OCI-LY1 (cell line): ENCODE measurements around the gene PAPPA.

Experiments used
- H2AFZ ChIP-seq: fragments of 200-600 bp; sonication (generic), shearing (Covaris generic); 2 replicates; pipeline ENCODE4 v1.6.0; 2014; ENCODE audit warnings: antibody characterized with exemption, mild to moderate bottlenecking, low read length
- H3F3A ChIP-seq: fragments of 200-600 bp; sonication (generic), shearing (Covaris generic); 2 replicates; pipeline ENCODE4 v1.6.0; 2014; ENCODE audit warnings: mild to moderate bottlenecking, antibody characterized with exemption, low read length, moderate library complexity; ENCODE audit not compliant: insufficient read depth
- H3K27ac ChIP-seq: fragments of 200-600 bp; sonication (generic); 2 replicates; pipeline ENCODE4 v1.5.1; 2014; ENCODE audit warnings: low read length, mixed run types, mild to moderate bottlenecking, low read depth; ENCODE audit not compliant: poor library complexity, severe bottlenecking
- H3K27me3 ChIP-seq: fragments of 200-600 bp; sonication (generic); 2 replicates; pipeline ENCODE4 v1.6.0; 2014; ENCODE audit warnings: antibody characterized with exemption, mild to moderate bottlenecking, low read length, moderate library complexity; ENCODE audit not compliant: insufficient read depth
- H3K36me3 ChIP-seq: fragments of 200-600 bp; sonication (generic); 2 replicates; pipeline ENCODE4 v1.6.1; 2014; ENCODE audit warnings: mild to moderate bottlenecking, antibody characterized with exemption, low read length, moderate library complexity, mixed read lengths; ENCODE audit not compliant: insufficient read depth
- H3K4me1 ChIP-seq: fragments of 200-600 bp; sonication (generic); 2 replicates; pipeline ENCODE4 v1.5.1; 2014; ENCODE audit warnings: mild to moderate bottlenecking, low read length, moderate library complexity; ENCODE audit not compliant: insufficient read depth, severe bottlenecking
- H3K4me2 ChIP-seq: fragments of 200-600 bp; sonication (generic), shearing (Covaris generic); 2 replicates; pipeline ENCODE4 v1.6.1; 2014; ENCODE audit warnings: low read length
- H3K4me3 ChIP-seq: fragments of 200-600 bp; sonication (generic); 2 replicates; pipeline ENCODE4 v1.5.1; 2014; ENCODE audit warnings: low read length, low read depth, mild to moderate bottlenecking, mixed read lengths; ENCODE audit not compliant: poor library complexity, severe bottlenecking
- H3K79me2 ChIP-seq: fragments of 200-600 bp; shearing (Covaris generic); 2 replicates; pipeline ENCODE4 v1.6.1; 2016; ENCODE audit warnings: mixed run types, low read length, mixed read lengths; ENCODE audit not compliant: insufficient read depth
- H3K9ac ChIP-seq: fragments of 200-600 bp; sonication (generic), shearing (Covaris generic); 2 replicates; pipeline ENCODE4 v1.6.1; 2014; ENCODE audit warnings: mild to moderate bottlenecking, low read length, mixed read lengths
- H3K9me2 ChIP-seq: fragments of 200-600 bp; sonication (generic), shearing (Covaris generic); 2 replicates; pipeline ENCODE4 v1.6.1; 2014; ENCODE audit warnings: low read depth, mild to moderate bottlenecking, low read length, mixed read lengths
- H3K9me3 ChIP-seq: fragments of 200-600 bp; shearing (Covaris generic); 2 replicates; pipeline ENCODE4 v1.6.1; 2014; ENCODE audit warnings: low read length, mixed read lengths
- H4K20me1 ChIP-seq: fragments of 200-600 bp; sonication (generic), shearing (Covaris generic); 2 replicates; pipeline ENCODE4 v1.6.0; 2016; ENCODE audit warnings: mild to moderate bottlenecking, low read length; ENCODE audit not compliant: insufficient read depth
- EZH2 ChIP-seq: fragments of 200-600 bp; sonication (generic), shearing (Covaris generic); IDR thresholded peaks from 2 replicates; pipeline ENCODE4 v1.8.0; 2017; ENCODE audit warnings: borderline replicate concordance, mixed run types, mild to moderate bottlenecking, antibody characterized with exemption, low read length, moderate library complexity, mixed read lengths
- TF ChIP-seq, protein P1 (sequence below): fragments of 200-600 bp; sonication (generic), shearing (Covaris generic); IDR thresholded peaks from 2 replicates; pipeline ENCODE4 v1.5.1; 2017; ENCODE audit warnings: mild to moderate bottlenecking, antibody characterized with exemption, low read length, moderate library complexity, mixed read lengths

Gene PAPPA

GRCh38 chr9:116309900-116310611 lies 156.5 kb downstream of the PAPPA start:
- H4K20me1 ChIP-seq, result no peaks in the 10 kb centered on the region
- no peak overlapping the region for H3K4me3 ChIP-seq
- H3F3A ChIP-seq, result no peaks in the 10 kb centered on the region
- TF ChIP-seq EZH2, result no peak
- TF ChIP-seq, protein P1, sequence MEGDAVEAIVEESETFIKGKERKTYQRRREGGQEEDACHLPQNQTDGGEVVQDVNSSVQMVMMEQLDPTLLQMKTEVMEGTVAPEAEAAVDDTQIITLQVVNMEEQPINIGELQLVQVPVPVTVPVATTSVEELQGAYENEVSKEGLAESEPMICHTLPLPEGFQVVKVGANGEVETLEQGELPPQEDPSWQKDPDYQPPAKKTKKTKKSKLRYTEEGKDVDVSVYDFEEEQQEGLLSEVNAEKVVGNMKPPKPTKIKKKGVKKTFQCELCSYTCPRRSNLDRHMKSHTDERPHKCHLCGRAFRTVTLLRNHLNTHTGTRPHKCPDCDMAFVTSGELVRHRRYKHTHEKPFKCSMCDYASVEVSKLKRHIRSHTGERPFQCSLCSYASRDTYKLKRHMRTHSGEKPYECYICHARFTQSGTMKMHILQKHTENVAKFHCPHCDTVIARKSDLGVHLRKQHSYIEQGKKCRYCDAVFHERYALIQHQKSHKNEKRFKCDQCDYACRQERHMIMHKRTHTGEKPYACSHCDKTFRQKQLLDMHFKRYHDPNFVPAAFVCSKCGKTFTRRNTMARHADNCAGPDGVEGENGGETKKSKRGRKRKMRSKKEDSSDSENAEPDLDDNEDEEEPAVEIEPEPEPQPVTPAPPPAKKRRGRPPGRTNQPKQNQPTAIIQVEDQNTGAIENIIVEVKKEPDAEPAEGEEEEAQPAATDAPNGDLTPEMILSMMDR, result no peak
- H3K4me1 ChIP-seq, result no peaks in the 10 kb centered on the region
- no peaks in the 10 kb centered on the region for H3K9me2 ChIP-seq
- H3K27ac ChIP-seq, result no peak overlapping the region
- H3K9me3 ChIP-seq, result no peaks in the 10 kb centered on the region
- H3K27me3 ChIP-seq, result 0 out of 2 replicates have a peak, but pooled peaks cover 5% of the 10 kb centered on the region
- no peak overlapping the region for H2AFZ ChIP-seq
- no peak overlapping the region for H3K4me2 ChIP-seq
- no peak overlapping the region for H3K9ac ChIP-seq
- no peaks in the 10 kb centered on the region for H3K36me3 ChIP-seq
- no peaks in the 10 kb centered on the region for H3K79me2 ChIP-seq

DNA sequence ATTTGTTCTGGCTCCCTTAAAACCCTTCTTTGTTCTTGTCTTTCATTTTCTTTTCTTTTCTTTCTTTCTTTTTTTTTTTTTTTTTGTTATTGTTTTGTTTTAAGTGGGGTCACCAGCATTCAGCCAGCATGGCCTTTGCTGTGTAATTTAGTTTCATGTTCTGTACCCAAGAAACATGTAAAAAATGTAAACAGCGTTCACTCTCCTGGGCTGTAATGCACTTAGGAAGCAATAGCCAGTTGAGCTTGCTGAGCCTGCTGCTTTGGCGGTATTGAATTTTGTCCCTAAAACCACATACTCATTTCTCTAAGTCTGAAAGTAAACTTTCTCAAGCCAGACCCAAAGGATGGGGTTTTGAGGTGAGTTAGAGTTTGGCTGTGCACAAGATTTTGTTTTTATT lies 158.6 kb downstream of the PAPPA start:
- Histone ChIP-seq H2AFZ (no peak overlapping the region), H4K20me1 (no peaks in the 10 kb centered on the region), H3K9ac (no peak overlapping the region), H3K79me2 (no peaks in the 10 kb centered on the region), H3K4me2 (no peak overlapping the region), H3K4me3 (no peak overlapping the region), H3K27me3 (0 out of 2 replicates have a peak, but pooled peaks cover 5% of the 10 kb centered on the region), H3K27ac (no peak overlapping the region), H3K9me2 (no peaks in the 10 kb centered on the region), H3K9me3 (no peaks in the 10 kb centered on the region), H3F3A (no peaks in the 10 kb centered on the region), H3K4me1 (no peaks in the 10 kb centered on the region), H3K36me3 (no peaks in the 10 kb centered on the region)
- no peak for TF ChIP-seq EZH2
- TF ChIP-seq, protein P1, result no peak

DNA sequence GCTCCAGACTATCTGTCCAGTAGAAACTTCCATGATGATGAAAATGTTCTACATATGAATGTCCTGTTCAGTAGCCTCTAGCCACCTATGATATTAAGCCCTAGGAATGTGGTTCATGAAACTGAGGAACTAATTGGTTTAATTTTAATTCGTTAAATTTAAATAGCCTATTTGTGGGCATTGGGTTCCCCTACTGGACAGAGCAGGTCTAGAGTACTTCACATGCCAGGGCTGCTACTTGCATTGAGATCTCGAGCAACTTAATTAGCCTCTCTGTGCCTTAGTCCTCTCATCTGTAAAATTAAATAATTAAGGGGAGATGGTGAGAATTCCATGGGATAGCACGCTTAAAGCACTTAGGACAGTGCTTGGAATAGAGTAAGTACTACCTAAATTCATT lies 160.0 kb downstream of the PAPPA start:
- Histone ChIP-seq H3K9me3 (no peaks in the 10 kb centered on the region), H3K4me3 (no peak overlapping the region), H4K20me1 (no peaks in the 10 kb centered on the region), H2AFZ (no peak overlapping the region), H3K9me2 (no peaks in the 10 kb centered on the region), H3K79me2 (no peaks in the 10 kb centered on the region), H3K27me3 (0 out of 2 replicates have a peak, but pooled peaks cover 5% of the 10 kb centered on the region), H3K36me3 (no peaks in the 10 kb centered on the region), H3K27ac (no peak overlapping the region), H3K4me2 (no peak overlapping the region), H3K9ac (no peak overlapping the region), H3F3A (no peaks in the 10 kb centered on the region), H3K4me1 (no peaks in the 10 kb centered on the region)
- no peak for TF ChIP-seq EZH2
- TF ChIP-seq, protein P1, result no peak
